ENCODE data around the gene GPR157. TPM values are rescaled to one million over a fixed set of nuclear protein-coding genes. Genes with fewer than 3 reads are reported as not detected.

The GPR157 gene
- total RNA-seq, 1 experiment from 2014 or later, result 3.8 TPM

- no peak for DNase-seq (ENCODE audit: low read depth)
Observed at GRCh38 chr1:9065213-9065751, 63.6 kb downstream of the GPR157 start.

DNA sequence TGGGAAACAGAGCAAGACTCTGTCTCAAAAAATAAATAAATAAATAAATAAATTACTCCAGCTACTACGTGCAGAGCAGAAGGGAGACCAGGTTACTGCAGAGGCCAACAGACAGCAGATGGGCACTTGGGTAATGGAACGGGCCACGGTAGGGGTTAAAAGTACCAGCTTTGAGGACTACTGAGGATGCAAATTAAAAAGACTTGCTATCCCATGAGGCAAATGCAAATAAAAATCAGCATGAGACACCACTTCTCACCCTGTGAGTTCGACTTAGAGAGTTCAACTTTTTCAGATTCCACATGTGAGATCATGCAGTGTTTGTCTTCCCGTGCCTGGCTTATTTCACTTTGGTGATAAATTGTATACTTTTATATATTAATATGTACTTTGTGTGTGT is 66.1 kb downstream of the GPR157 start:
- DNase-seq (ENCODE audit: low read depth), result no peak

- DNase-seq (ENCODE audit: low read depth), result no peak
Observed at GRCh38 chr1:9062021-9062471, 66.9 kb downstream of the GPR157 start.

- no peak for DNase-seq (ENCODE audit: low read depth)
Observed at GRCh38 chr1:9061252-9061960, 67.5 kb downstream of the GPR157 start.

DNA sequence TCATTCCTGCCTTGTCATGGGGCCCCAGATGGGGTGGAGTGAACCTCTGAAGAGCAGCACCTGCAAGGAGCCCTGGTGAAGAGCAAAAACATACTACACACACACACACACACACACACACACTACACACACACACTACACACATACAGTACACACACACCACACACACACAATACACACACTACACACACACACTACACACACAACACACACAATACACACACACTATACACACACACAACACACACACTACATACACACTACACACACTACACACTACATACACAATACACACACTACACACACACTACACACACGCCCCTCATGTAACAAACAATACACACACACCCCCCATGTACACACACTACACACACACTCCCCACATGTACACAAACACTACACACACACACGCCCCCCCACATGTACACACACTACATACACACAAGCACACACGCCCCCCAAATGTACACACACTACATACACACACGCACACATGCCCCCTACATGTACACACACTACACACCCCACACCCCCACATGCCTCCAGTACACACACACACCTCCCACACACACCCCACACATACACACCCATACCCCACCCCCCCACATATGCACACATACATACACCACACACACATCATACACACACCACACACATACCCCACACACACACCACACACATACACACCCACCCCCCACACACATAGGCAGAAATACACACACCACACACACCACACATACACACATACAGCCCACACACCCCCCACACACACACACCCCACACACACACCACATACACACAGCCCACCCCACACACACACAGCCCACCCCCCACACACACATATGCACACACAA is 68.8 kb downstream of the GPR157 start:
- DNase-seq (ENCODE audit: low read depth), result no peak

DNA sequence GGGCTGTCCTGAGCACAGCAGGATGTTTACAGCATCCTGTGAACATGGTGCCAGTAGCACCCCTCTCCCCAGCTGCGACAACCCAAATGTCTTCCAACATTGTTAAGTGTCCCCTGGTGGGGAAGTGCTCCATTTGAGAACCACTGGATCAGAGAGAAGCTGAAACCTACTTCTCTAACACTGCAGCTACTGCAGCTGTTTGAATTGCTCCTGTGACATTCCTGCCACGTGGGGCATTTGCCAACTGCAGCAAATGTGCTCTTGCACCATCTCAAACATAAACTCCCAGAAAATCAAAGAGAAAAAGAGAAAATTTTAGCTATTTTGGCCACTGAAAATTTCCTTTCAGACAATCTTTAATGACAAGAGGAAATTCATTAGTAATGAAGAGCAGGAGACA is 70.4 kb downstream of the GPR157 start:
- DNase-seq (ENCODE audit: low read depth), result no peak

DNA sequence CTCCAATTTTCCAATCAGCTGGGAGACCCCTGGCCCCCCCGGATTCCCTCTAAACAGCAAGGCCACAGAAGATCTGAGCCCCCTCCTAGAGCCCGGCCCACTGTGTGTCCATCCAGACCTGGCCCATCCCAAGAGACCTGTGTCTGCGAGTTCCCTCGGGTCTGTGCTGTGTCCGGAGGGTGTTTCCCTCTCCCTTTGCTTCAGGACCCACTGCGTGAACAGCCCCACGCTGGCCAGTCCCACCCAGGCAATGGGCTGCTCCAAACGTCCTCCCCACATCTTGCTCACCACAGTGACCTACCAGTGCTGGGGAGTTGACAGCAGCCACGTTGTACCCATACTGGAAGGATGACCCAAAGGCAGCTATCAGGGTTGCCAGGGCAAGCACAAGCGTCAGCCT is 71.1 kb downstream of the GPR157 start:
- DNase-seq (ENCODE audit: low read depth), result no peak

DNA sequence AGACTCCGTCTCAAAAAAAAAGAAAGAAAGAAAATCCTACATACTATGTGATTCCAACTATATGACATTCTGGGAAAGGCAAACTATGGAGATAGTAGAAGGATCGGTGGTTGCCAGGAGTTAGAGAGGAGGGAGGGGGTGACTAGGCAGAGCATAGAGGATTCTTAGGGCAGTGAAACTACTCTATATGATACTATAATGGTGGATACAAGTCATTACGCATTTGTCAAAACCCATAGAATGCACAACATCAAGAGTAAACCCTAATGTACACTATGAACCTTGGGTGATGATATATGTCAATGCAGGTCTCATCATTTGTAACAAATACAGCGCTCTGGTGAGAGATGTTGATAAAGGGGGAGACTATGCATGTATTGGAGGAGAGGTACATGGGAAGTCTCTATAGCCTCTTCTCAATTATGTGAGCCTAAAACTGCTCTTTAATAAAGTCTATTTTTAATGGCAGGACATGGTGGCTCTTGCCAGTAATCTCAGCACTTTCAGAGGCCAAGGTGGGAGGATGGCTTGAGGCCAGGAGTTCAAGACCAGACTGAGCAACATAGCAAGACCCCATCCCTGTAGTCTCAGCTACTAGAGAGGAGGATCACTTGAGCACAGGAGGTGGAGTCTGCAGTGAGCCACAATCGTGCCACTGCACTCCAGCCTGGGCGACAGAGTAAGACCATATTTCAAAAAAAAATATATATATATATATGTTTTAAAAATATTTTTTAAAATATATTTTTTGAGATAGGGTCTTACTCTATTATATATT is 76.4 kb downstream of the GPR157 start:
- DNase-seq (ENCODE audit: low read depth), result no peak

DNA sequence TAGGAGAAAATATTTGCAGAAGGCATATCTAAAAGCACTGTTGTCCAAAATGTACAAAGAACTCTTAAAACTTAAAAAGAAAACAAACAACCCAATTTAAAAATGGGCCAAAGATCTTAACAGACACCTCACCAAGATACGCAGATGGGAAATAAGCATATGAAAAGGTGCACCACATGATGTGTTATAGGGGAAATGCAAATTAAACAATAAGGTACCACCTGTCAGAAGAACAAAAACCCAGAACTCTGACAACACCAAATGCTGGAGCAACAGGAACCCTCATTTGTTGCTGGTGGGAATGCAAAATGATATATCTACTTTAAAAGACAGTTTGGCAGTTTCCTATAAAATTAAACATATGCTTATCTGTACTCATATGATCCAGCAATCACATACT is 77.5 kb downstream of the GPR157 start:
- DNase-seq (ENCODE audit: low read depth), result no peak

- DNase-seq (ENCODE audit: low read depth), result no peak
Observed at GRCh38 chr1:9050803-9051202, 78.1 kb downstream of the GPR157 start.

Small RNA genes lying within 50 kb of the gene (small RNA-seq; reads per million reads assigned to genes)
- gene RF00424, result not detected

Other genes starting within 250 kb of the GPR157 start
- not detected in 2 replicates for gene CA6, start 183.2 kb downstream of the GPR157 start, total RNA-seq (2014; rRNA removed; shearing (Covaris generic))
- gene SLC2A7, start 102.7 kb downstream of the GPR157 start, total RNA-seq (2014; rRNA removed; shearing (Covaris generic)), result not detected in 2 replicates
- gene SLC2A5, start 59.5 kb downstream of the GPR157 start, total RNA-seq (2014; rRNA removed; shearing (Covaris generic)), result not detected in 2 replicates
- 5.6 and 7.3 TPM in 2 replicates for gene H6PD, start 105.7 kb upstream of the GPR157 start, total RNA-seq (2014; rRNA removed; shearing (Covaris generic))
- 14.4 and 18.3 TPM in 2 replicates for gene SPSB1, start 163.8 kb upstream of the GPR157 start, total RNA-seq (2014; rRNA removed; shearing (Covaris generic))